Mesodermal cell (in vitro differentiated cells): ENCODE measurements around the gene SP3.

ENCODE experiments used
- H3K27ac ChIP-seq: 2 replicates; pipeline ENCODE4 v1.7.0; 2013; ENCODE audit warnings: mild to moderate bottlenecking, low read depth, low read length, moderate library complexity; ENCODE audit not compliant: severe bottlenecking
- H3K36me3 ChIP-seq: 2 replicates; pipeline ENCODE4 v1.7.1; 2013; ENCODE audit warnings: mild to moderate bottlenecking, low read length, moderate library complexity; ENCODE audit not compliant: control insufficient read depth, insufficient read depth
- H3K4me1 ChIP-seq: one replicate; pipeline ENCODE4 v1.7.1; 2013; ENCODE audit warnings: mild to moderate bottlenecking, low read length; ENCODE audit not compliant: insufficient read depth, control insufficient read depth, poor library complexity, severe bottlenecking
- H3K4me3 ChIP-seq: 2 replicates; pipeline ENCODE4 v1.7.0; 2013; ENCODE audit warnings: low read length, control low read depth, mild to moderate bottlenecking; ENCODE audit not compliant: insufficient read depth, poor library complexity, severe bottlenecking; ENCODE audit errors: extremely low read depth
- H3K9me3 ChIP-seq: 2 replicates; pipeline ENCODE4 v1.7.1; 2013; ENCODE audit warnings: mild to moderate bottlenecking, low read length, moderate library complexity; ENCODE audit not compliant: control insufficient read depth
- WGBS, 2 experiments: methylation state at CpG; one replicate each; pipeline ENCODE4 v1.1.5; 2013; ENCODE audit warnings: missing lambda C conversion rate in 2 of 2; ENCODE audit not compliant: insufficient coverage in 2 of 2; 5-methylcytosine and 5-hydroxymethylcytosine counted together

SP3 gene

DNA sequence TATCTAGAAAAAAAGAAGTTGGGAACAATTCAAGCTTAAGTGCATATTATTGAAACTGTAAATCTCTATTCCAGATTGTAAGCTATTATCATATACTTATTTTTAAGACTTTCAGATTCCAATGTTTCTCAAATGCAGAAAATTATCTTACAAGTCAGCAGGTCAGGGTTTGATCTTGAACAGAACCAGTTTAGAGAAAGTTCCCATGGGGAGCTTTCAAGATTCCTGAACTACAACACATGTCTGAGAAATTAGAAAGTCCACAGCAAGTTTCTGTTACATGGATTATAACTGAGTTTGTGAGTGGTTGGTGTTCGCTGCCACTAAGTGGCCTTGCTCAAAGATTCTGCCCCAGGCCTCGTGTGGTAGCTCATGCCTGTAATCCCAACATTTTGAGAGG is 31.6 kb upstream of the SP3 start:
- Histone ChIP-seq H3K4me3 (no peak overlapping the region), H3K9me3 (no peaks in the 10 kb centered on the region), H3K4me1 (peaks cover 9% of the 10 kb centered on the region), H3K36me3 (no peaks in the 10 kb centered on the region), H3K27ac (no peak overlapping the region)
- WGBS, 2 experiments, result 42 to 56% methylated on average over 1 to 2 of the region's 2 CpGs

DNA sequence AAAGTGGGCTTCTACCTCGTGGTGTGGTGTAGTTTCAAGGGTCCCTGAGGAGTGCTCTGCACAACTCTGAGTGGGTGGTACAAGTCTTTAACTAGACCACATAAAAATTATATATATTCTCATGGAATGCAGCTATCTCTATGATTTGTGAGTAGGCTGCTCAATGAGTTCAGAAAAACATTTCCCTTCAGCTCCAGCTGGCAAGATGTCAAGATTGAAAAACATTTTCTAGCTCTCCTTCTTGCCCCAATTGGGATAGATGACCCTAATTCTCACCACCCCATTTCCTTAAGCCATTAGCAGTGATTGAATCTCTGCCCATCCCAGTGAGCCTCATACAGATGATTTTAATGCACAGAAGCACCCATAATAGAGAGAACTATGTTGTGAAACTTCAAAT is 28.3 kb upstream of the SP3 start:
- Histone ChIP-seq H3K4me1 (peaks cover 9% of the 10 kb centered on the region), H3K4me3 (no peak overlapping the region), H3K9me3 (no peaks in the 10 kb centered on the region), H3K36me3 (no peaks in the 10 kb centered on the region), H3K27ac (no peak overlapping the region)
- no CpG with 5 or more reads among the region's 1 CpG for WGBS, 2 experiments

DNA sequence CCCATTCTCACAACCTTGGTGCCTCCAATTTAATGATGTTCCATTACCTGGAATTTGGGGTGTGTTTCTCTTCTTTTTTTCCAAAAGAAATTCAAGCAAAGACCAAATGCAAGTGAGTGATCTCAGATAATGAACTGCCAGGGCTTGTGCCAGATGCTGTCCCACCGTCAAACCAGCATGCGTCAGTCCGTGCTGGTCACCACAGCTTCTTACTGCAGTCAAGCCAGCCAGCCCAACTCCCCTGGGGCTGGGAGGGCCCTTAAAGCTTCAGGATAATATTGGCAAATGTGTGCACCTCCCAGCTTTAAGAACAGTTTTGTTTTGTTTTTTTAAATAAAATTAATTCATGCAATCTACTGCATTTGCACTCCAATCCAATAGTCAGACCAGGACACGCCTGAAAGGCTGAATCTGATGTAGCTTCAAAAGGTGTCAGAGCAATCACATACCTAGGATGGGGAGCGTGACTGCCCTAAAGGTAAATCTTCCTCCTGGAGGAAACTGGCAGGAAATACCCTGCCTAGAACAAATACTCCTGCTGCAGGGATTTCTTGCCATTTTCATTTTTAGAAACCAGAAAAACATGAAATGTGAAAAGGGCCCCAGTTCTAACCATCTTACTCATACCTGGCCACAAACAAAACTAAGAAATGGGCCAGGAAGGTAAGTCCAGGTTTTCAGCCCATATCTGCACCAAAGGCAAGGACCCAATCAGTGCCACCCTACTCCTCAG is 26.8 kb upstream of the SP3 start:
- peaks cover 7% of the 10 kb centered on the region for H3K4me1 ChIP-seq
- H3K4me3 ChIP-seq, result no peak overlapping the region
- H3K36me3 ChIP-seq, result no peaks in the 10 kb centered on the region
- no peaks in the 10 kb centered on the region for H3K9me3 ChIP-seq
- H3K27ac ChIP-seq, result no peak overlapping the region
- WGBS, 2 experiments, result 95 to 96% methylated on average over 4 to 5 of the region's 5 CpGs

DNA sequence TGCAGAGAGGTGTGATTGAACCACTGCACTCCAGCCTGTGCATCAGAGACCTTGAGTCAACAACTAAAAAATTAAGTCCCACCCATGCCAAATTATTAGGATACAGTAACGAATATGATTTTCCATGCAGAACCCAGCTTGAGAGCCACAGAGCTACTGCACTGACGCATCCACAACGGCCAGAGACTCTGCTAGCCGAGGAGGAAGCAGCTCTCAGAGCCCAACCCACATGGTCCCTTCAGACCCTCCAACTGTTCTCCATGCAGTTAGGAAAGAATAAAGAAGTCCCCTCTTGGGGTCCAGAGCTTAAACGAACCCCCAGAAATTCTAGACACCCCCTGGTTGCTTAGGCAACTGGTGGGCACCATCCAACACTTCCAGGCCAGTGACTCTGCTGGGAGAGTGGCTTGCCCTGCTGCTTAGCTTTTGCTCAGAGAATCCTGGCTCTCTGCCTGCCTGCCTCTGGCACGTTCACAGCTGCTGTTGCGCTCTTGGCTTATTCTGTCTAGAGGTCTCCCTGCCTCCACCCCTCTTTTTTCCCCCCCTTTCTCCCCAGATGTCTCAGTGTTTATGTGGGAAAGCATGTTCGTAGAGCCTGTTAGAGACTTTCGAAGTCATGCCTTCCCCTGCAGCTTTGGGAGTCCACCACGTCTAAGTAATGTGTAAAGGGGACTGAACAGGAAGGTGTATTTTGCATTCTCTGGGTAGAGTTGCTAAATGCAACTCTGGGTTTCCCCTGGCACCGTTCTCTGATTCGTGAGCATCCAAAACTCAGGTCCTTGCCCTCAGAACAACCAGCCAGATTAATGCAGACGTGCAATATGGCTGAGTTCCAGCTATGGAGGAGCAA is 26.0 kb upstream of the SP3 start:
- Histone ChIP-seq H3K36me3 (no peaks in the 10 kb centered on the region), H3K27ac (no peak overlapping the region), H3K4me3 (no peak overlapping the region), H3K9me3 (no peaks in the 10 kb centered on the region), H3K4me1 (peaks cover 7% of the 10 kb centered on the region)
- whole genome bisulfite sequencing, 2 experiments, result 90 to 92% methylated on average over 6 to 9 of the region's 13 CpGs

DNA sequence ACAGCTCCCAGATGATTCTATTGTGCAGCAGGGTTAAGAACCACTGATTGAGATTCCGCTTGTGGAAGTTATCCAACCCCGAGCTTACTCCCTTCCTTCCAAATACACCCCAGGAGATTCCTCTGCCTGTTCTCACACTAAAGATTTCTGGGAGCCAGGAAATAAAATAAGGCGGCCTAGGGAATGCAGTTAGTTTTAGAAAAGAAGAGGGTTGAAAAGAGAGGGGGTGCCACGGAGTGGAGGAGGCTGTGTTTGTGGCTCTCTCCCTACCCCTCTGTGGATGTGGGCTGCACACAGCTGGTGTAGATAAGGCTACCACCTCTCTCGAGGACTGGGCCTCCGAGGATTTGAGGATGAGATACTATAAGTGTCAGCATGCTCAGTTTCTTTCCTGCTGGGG is 25.1 kb upstream of the SP3 start:
- peaks cover 2% of the 10 kb centered on the region for H3K4me1 ChIP-seq
- 85 to 100% methylated on average over 2 to 3 of the region's 6 CpGs for WGBS, 2 experiments
- H3K4me3 ChIP-seq, result no peak overlapping the region

DNA sequence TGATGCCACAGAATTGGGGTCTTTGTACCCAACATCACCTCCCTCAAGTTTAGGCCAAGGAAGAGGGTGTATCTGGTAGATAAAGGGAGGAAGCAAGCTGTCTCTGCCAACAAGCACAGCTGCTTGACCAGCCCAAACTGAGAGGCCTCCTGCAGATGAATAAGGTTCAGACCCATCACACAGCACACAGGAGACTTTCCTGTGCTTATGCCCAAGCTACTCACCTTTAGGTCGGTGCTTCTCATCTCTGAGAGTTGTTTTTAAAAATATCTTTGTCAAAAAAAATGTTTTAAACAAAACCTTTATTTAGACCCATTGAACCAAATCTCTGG is 24.7 kb upstream of the SP3 start:
- no peak overlapping the region for H3K27ac ChIP-seq
- H3K9me3 ChIP-seq, result no peaks in the 10 kb centered on the region
- H3K4me1 ChIP-seq, result no peaks in the 10 kb centered on the region
- H3K36me3 ChIP-seq, result no peaks in the 10 kb centered on the region
- WGBS, 2 experiments, result no CpG with 5 or more reads among the region's 1 CpG
- no peak overlapping the region for H3K4me3 ChIP-seq

More for the DNA sequence above, 25.1 kb upstream of the SP3 start:
- Histone ChIP-seq H3K36me3 (no peaks in the 10 kb centered on the region), H3K27ac (no peak overlapping the region), H3K9me3 (no peaks in the 10 kb centered on the region)

DNA sequence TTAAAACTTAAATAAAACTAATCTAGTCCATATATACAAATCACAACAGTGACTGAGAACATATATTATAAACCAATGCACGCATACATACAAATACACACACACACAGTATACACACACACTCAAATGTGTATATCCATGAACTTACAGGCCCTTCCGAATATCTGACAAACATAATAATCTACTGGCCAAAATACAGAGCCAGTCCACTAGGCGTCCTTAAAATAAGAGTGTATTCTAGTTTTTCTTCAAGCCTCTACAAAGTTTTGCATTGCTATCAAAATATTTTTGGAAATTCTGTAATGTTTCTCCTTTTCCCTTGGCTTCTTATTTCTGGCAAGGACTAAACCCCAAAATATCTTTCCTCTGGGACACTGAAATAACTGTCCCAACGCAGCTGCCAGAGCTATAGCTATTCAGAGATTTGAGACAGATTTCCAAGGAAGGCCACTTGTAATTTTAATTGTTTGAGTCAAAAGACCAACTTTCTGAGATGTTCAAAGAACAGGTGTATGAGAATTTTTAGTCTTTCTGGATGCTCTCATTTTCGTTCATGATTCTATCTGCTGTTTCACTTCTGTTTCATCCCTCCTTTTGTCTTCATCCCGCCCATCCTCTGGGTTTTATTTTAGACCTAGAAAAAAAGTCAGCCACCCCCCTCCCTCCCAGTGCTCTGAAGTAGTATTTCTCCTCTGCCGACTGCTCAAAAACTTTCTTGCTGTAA is 24.1 kb upstream of the SP3 start:
- WGBS, 2 experiments, result 61 to 91% methylated on average over 2 to 5 of the region's 7 CpGs
- Histone ChIP-seq H3K4me1 (no peaks in the 10 kb centered on the region), H3K4me3 (no peak overlapping the region), H3K27ac (no peak overlapping the region), H3K36me3 (no peaks in the 10 kb centered on the region), H3K9me3 (no peaks in the 10 kb centered on the region)

DNA sequence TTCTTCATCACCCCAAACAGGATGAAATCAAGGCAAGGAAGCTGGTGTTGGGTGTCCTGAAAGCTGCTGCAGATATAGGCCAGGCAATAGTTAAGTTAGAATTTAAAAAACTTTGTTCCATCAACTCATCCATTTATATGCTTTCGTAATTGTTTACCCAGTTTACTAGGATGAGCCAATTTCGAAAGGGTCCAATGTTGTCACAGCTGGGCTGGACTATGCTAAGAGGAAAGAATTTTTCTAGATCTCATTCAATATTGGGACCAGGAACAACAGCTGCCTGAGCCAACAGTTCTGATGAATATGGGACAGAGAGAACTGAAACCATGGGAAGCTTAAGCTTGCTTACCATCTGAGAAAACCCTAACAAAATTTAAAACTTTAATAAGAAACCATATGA is 21.6 kb upstream of the SP3 start:
- no peaks in the 10 kb centered on the region for H3K4me1 ChIP-seq
- 96% methylated on average over 2 of the region's 2 CpGs; no CpG with 5 or more reads in 1 of the 2 experiments for WGBS, 2 experiments
- no peaks in the 10 kb centered on the region for H3K36me3 ChIP-seq
- no peaks in the 10 kb centered on the region for H3K9me3 ChIP-seq
- H3K27ac ChIP-seq, result no peak overlapping the region
- H3K4me3 ChIP-seq, result no peak overlapping the region

DNA sequence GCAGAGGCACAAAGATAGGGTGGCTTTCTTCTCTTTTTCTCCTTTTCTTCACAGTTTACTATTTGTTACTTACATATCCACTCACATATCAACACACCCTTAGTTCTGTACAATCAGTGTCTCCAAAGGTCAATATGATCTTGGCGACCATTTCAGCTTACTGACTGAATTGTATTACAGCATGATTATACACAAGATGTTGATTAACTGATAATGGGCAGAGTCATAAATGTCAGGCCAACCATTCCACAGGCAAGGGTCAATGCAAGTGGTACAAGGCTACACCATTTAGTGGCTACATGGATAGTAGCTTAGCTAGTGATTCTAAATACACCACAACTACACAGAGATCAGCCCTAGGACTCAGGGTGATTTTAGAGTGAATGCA is 20.4 kb upstream of the SP3 start:
- Histone ChIP-seq H3K27ac (no peak overlapping the region), H3K4me3 (no peak overlapping the region), H3K36me3 (no peaks in the 10 kb centered on the region), H3K4me1 (no peaks in the 10 kb centered on the region), H3K9me3 (no peaks in the 10 kb centered on the region)
- 100% methylated on average over 1 of the region's 1 CpG; no CpG with 5 or more reads in 1 of the 2 experiments for WGBS, 2 experiments

DNA sequence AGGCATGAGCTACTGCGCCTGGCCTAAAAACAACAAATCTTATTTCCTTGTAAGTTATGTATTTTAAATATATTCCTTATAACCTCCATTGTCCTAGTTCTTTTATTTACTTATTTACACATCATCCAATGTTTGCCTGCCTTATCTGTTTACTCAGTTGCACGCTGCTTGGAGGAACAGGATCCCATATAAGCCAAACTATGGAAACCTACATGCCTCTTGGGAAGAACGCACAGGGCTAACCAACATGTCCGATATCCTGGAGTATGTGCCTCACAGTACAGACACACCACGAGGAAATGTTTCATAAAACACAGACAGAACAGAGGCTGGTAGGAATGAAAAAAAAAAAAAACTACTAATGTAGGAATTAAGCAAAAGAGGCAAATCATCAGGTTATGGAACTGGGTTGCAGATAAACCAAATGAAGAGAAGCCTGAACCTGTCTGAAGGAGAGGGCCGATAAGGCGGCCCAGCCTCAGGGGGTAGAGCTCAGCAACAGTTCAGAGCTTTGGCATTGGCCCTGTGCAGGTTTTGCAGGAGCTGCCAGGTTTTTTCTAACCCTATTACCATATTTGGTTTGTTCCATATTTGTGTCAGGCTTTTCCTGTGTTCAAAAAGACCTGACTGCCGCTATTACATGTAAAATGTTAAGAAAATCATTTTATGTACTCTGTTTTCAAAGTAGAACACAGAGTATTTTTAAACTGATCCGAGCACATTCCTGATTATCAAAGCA is 19.9 kb upstream of the SP3 start:
- Histone ChIP-seq H3K36me3 (no peaks in the 10 kb centered on the region), H3K27ac (no peak overlapping the region), H3K4me1 (no peaks in the 10 kb centered on the region), H3K9me3 (no peaks in the 10 kb centered on the region), H3K4me3 (no peak overlapping the region)
- WGBS, 2 experiments, result 92% methylated on average over 3 to 6 of the region's 9 CpGs
